Neural cell (in vitro differentiated cells): ENCODE results near the gene PI3. TPM values are rescaled to one million over a fixed set of nuclear protein-coding genes. Genes with fewer than 3 reads are reported as not detected.

Source experiments
- H2AFZ ChIP-seq: fragments of 200-600, 300-800 bp; sonication (generic), shearing (Covaris generic); 2 replicates; pipeline ENCODE4 v1.6.0; 2014; ENCODE audit warnings: low read depth, mild to moderate bottlenecking, antibody characterized with exemption, low read length, moderate library complexity
- H3F3A ChIP-seq: fragments of 200-600 bp; shearing (Covaris generic); 2 replicates; pipeline ENCODE4 v1.6.1; 2016; ENCODE audit warnings: mild to moderate bottlenecking, moderate library complexity, mixed read lengths, antibody characterized with exemption, low read length; ENCODE audit not compliant: insufficient read depth, poor library complexity, severe bottlenecking
- H3K27ac ChIP-seq: fragments of 200-600, 300-800 bp; sonication (generic), shearing (Covaris generic); 2 replicates; pipeline ENCODE4 v1.5.1; 2014; ENCODE audit warnings: mild to moderate bottlenecking, low read length, moderate library complexity
- H3K27me3 ChIP-seq: fragments of 300-800, 200-600 bp; sonication (generic), shearing (Covaris generic); 2 replicates; pipeline ENCODE4 v1.6.0; 2014; ENCODE audit warnings: mild to moderate bottlenecking, low read depth, low read length, moderate library complexity; ENCODE audit not compliant: insufficient read depth
- H3K36me3 ChIP-seq: fragments of 300-800, 200-600 bp; sonication (generic), shearing (Covaris generic); 2 replicates; pipeline ENCODE4 v1.5.1; 2014; ENCODE audit warnings: mild to moderate bottlenecking, antibody characterized with exemption, low read length, moderate library complexity; ENCODE audit not compliant: insufficient read depth
- H3K4me2 ChIP-seq: fragments of 300-800, 200-600 bp; sonication (generic), shearing (Covaris generic); 2 replicates; pipeline ENCODE4 v1.6.0; 2014; ENCODE audit warnings: mild to moderate bottlenecking, low read length
- H3K4me3 ChIP-seq: fragments of 300-800, 200-600 bp; sonication (generic), shearing (Covaris generic); 2 replicates; pipeline ENCODE4 v1.5.1; 2014; ENCODE audit warnings: mild to moderate bottlenecking, low read length, moderate library complexity
- H3K79me2 ChIP-seq: fragments of 200-600 bp; shearing (Covaris generic); replicated peaks from 2 replicates; pipeline ENCODE4 v1.6.0; 2014; ENCODE audit warnings: mild to moderate bottlenecking, low read length, moderate library complexity; ENCODE audit not compliant: insufficient read depth
- H3K9ac ChIP-seq: fragments of 300-800, 200-600 bp; sonication (generic), shearing (Covaris generic); 2 replicates; pipeline ENCODE4 v1.6.1; 2016; ENCODE audit warnings: mild to moderate bottlenecking, low read length, mixed read lengths
- H3K9me2 ChIP-seq: fragments of 200-600 bp; shearing (Covaris generic); 2 replicates; pipeline ENCODE4 v1.6.1; 2016; ENCODE audit warnings: mild to moderate bottlenecking, low read length, mixed read lengths; ENCODE audit not compliant: insufficient read depth
- H3K9me3 ChIP-seq: fragments of 200-600, 300-800 bp; sonication (generic), shearing (Covaris generic); 2 replicates; pipeline ENCODE4 v1.6.1; 2016; ENCODE audit warnings: mild to moderate bottlenecking, mixed run types, low read length, moderate library complexity, mixed read lengths
- H4K20me1 ChIP-seq: fragments of 200-600 bp; shearing (Covaris generic); 2 replicates; pipeline ENCODE4 v1.6.1; 2016; ENCODE audit warnings: mild to moderate bottlenecking, mixed run types; ENCODE audit not compliant: insufficient read depth
- CTCF ChIP-seq: fragments of 450-650 bp; IDR thresholded peaks from 2 replicates; pipeline ENCODE4 v1.5.1; 2014; ENCODE audit warnings: antibody characterized with exemption, mild to moderate bottlenecking, moderate library complexity; ENCODE audit not compliant: poor library complexity, severe bottlenecking
- EP300 ChIP-seq: fragments of 450-650 bp; conservative IDR thresholded peaks from 2 replicates; pipeline ENCODE4 v1.6.1; 2014; ENCODE audit warnings: antibody characterized with exemption, mild to moderate bottlenecking, moderate library complexity; ENCODE audit not compliant: poor library complexity, severe bottlenecking
- EZH2 ChIP-seq: fragments of 200-600, 300-800 bp; shearing (Covaris generic), sonication (generic); IDR thresholded peaks from 2 replicates; pipeline ENCODE4 v1.6.1; 2014; ENCODE audit warnings: antibody characterized with exemption, low read length, borderline replicate concordance, mild to moderate bottlenecking; ENCODE audit not compliant: insufficient read depth, poor library complexity, severe bottlenecking
- MXI1 ChIP-seq: fragments of 450-650 bp; conservative IDR thresholded peaks from 2 replicates; pipeline ENCODE4 v1.6.1; 2014; ENCODE audit warnings: antibody characterized with exemption, mild to moderate bottlenecking; ENCODE audit not compliant: poor library complexity, severe bottlenecking
- POLR2AphosphoS5 ChIP-seq: IDR thresholded peaks from 2 replicates; pipeline ENCODE4 v1.6.1; 2012
- RAD21 ChIP-seq: fragments of 450-650 bp; conservative IDR thresholded peaks from 2 replicates; pipeline ENCODE4 v1.6.1; 2014; ENCODE audit warnings: antibody characterized with exemption, mild to moderate bottlenecking, moderate library complexity
- REST ChIP-seq: IDR thresholded peaks from 2 replicates; pipeline ENCODE4 v1.6.1; 2012; ENCODE audit warnings: borderline replicate concordance
- SMC3 ChIP-seq: fragments of 450-650 bp; conservative IDR thresholded peaks from 2 replicates; pipeline ENCODE4 v1.6.1; 2014; ENCODE audit warnings: antibody characterized with exemption, mild to moderate bottlenecking, moderate library complexity; ENCODE audit not compliant: poor library complexity
- TAF1 ChIP-seq: IDR thresholded peaks from 2 replicates; pipeline ENCODE4 v1.6.1; 2012; ENCODE audit warnings: low read depth
- polyA plus RNA-seq: library from polyadenylated mRNA; depleted of rRNA; stranded (reverse); fragments of >200 nt; gene quantifications from 2 replicates; pipeline ENCODE4 v1.2.3, GENCODE V29; 2014

PI3 gene
- polyA plus RNA-seq, 1 donor from 2014 or later: 1.4 TPM

GRCh38 chr20:45163083-45163803 lies 11.5 kb upstream of the PI3 start:
- H2AFZ ChIP-seq: no peak overlapping the region
- TF ChIP-seq EP300: no peak
- no peak for TF ChIP-seq REST
- TF ChIP-seq POLR2AphosphoS5: no peak
- no peak for TF ChIP-seq SMC3
- no peak for TF ChIP-seq CTCF
- no peak for TF ChIP-seq TAF1
- no peak for TF ChIP-seq EZH2
- TF ChIP-seq MXI1: no peak
- no peak for TF ChIP-seq RAD21
- H3K9me3 ChIP-seq: no peaks in the 10 kb centered on the region
- no peak overlapping the region for H3K27ac ChIP-seq
- H3K9me2 ChIP-seq: no peaks in the 10 kb centered on the region
- no peak overlapping the region for H3K4me2 ChIP-seq
- no peaks in the 10 kb centered on the region for H4K20me1 ChIP-seq
- H3K4me3 ChIP-seq: no peak overlapping the region
- H3K9ac ChIP-seq: no peak overlapping the region
- no peaks in the 10 kb centered on the region for H3K79me2 ChIP-seq
- no peaks in the 10 kb centered on the region for H3F3A ChIP-seq
- H3K36me3 ChIP-seq: no peaks in the 10 kb centered on the region
- H3K27me3 ChIP-seq: no peaks in the 10 kb centered on the region

GRCh38 chr20:45164906-45165305 lies 9.8 kb upstream of the PI3 start:
- no peak for TF ChIP-seq EP300
- TF ChIP-seq CTCF: no peak
- TF ChIP-seq SMC3: no peak
- TF ChIP-seq REST: no peak
- no peak for TF ChIP-seq RAD21
- no peak for TF ChIP-seq POLR2AphosphoS5
- TF ChIP-seq TAF1: no peak
- no peak for TF ChIP-seq MXI1
- TF ChIP-seq EZH2: no peak
- Histone ChIP-seq H3K9ac (no peak overlapping the region), H4K20me1 (no peaks in the 10 kb centered on the region), H2AFZ (no peak overlapping the region), H3K27me3 (no peaks in the 10 kb centered on the region), H3K4me2 (no peak overlapping the region), H3K36me3 (no peaks in the 10 kb centered on the region), H3F3A (no peaks in the 10 kb centered on the region), H3K9me3 (no peaks in the 10 kb centered on the region), H3K4me3 (no peak overlapping the region), H3K79me2 (no peaks in the 10 kb centered on the region), H3K9me2 (no peaks in the 10 kb centered on the region), H3K27ac (no peak overlapping the region)
